NCI-H345 (cell line): ENCODE data around the gene CDKAL1.
"Not testable (repeated sequence)": the region's sequence is repeated elsewhere in the genome, so short reads cannot be mapped to it uniquely, and the experiment has no call there.

Source experiments
- DNase-seq: peaks from one replicate; lab custom pipeline; 2025; lab: John Stamatoyannopoulos, UW

CDKAL1 gene

GRCh38 chr6:21208796-21209186 is 674.5 kb downstream of the CDKAL1 start:
- DNase-seq: peak; percentile 52

GRCh38 chr6:21213492-21213891 is 679.2 kb downstream of the CDKAL1 start:
- DNase-seq: no peak

- DNase-seq: no peak
Measured at GRCh38 chr6:21214738-21215448, 680.6 kb downstream of the CDKAL1 start.

- no peak for DNase-seq
Measured at GRCh38 chr6:21219241-21219640, 685.0 kb downstream of the CDKAL1 start.

- DNase-seq: no peak
Measured at GRCh38 chr6:21219856-21220255, 685.6 kb downstream of the CDKAL1 start.

- DNase-seq: no peak
Measured at GRCh38 chr6:21220271-21220987, 686.2 kb downstream of the CDKAL1 start.

- no peak for DNase-seq
Measured at GRCh38 chr6:21222656-21223055, 688.4 kb downstream of the CDKAL1 start.

- no peak for DNase-seq
Measured at GRCh38 chr6:21225912-21226311, 691.7 kb downstream of the CDKAL1 start.

GRCh38 chr6:21227486-21227885 is 693.2 kb downstream of the CDKAL1 start:
- no peak for DNase-seq

GRCh38 chr6:21228411-21228810 is 694.2 kb downstream of the CDKAL1 start:
- no peak for DNase-seq

GRCh38 chr6:21228876-21229460 is 694.7 kb downstream of the CDKAL1 start:
- DNase-seq: no peak

GRCh38 chr6:21230536-21230935 is 696.3 kb downstream of the CDKAL1 start:
- DNase-seq: no peak

GRCh38 chr6:21235162-21235561 is 700.9 kb downstream of the CDKAL1 start:
- DNase-seq: no peak

- DNase-seq: no peak
Measured at GRCh38 chr6:21238208-21238607, 704.0 kb downstream of the CDKAL1 start.

GRCh38 chr6:21240709-21241108 is 706.5 kb downstream of the CDKAL1 start:
- no peak for DNase-seq

GRCh38 chr6:21241231-21242130 is 707.2 kb downstream of the CDKAL1 start:
- no peak for DNase-seq

- no peak for DNase-seq
Measured at GRCh38 chr6:21244897-21245470, 710.7 kb downstream of the CDKAL1 start.

- DNase-seq: no peak
Measured at GRCh38 chr6:21245488-21245887, 711.2 kb downstream of the CDKAL1 start.

- no peak for DNase-seq
Measured at GRCh38 chr6:21246075-21246474, 711.8 kb downstream of the CDKAL1 start.

- not testable (repeated sequence) for DNase-seq
Measured at GRCh38 chr6:21254460-21254859, 720.2 kb downstream of the CDKAL1 start.

- DNase-seq: no peak
Measured at GRCh38 chr6:21256197-21256596, 721.9 kb downstream of the CDKAL1 start.

GRCh38 chr6:21257125-21257524 is 722.9 kb downstream of the CDKAL1 start:
- no peak for DNase-seq
